ENCODE results near the gene MLF2.

MLF2 gene

DNA sequence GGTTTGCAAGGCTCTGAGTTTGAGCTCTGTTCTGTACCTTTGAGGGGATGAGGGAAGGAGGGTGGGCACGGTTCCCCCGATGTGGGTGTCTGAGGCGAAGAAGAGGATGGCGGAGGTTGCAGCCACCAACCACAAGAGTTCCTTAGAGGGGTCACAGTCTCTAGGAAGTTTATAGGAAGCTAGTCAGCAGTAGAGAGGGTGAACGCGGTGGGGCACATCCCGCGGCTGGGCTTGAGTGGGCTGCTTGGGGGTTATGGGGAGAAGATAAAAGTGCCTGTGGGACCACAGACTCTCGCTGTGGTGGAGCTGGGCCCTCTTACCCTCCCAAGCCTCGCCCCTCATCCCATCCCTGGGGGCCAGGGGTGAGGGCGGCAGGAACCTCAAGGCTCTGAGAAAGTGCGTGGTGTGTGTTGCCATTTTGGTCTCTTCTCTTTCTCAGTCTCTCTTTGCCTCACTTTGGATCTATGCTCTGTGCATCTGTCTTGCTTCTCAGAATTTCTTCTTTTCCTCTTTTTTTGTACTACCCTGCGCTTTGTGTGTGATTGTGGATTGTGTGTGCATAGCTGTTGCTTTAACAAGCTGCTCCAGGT, 39.1 kb upstream of the MLF2 start:
- no peak for TF ChIP-seq ZBTB7A (IDR thresholded peaks at IDR 0.05; ENCODE audit: low read depth)
- no peak for TF ChIP-seq TCF12 (IDR thresholded peaks at IDR 0.05; ENCODE audit: low read depth)
- TF ChIP-seq REST (IDR thresholded peaks at IDR 0.05; ENCODE audit: low read depth) = no peak
- no peak for TF ChIP-seq TEAD4 (IDR thresholded peaks at IDR 0.05)
- TF ChIP-seq, protein P1, sequence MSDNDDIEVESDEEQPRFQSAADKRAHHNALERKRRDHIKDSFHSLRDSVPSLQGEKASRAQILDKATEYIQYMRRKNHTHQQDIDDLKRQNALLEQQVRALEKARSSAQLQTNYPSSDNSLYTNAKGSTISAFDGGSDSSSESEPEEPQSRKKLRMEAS (IDR thresholded peaks at IDR 0.05) = no peak
- no peak for TF ChIP-seq EP300 (IDR thresholded peaks at IDR 0.05; ENCODE audit: borderline replicate concordance)
- TF ChIP-seq RAD21 (IDR thresholded peaks at IDR 0.05; ENCODE audit: low read depth) = no peak
- no peak for TF ChIP-seq FOXM1 (IDR thresholded peaks at IDR 0.05; ENCODE audit: borderline replicate concordance, low read depth)
- TF ChIP-seq CREB1 (IDR thresholded peaks at IDR 0.05; ENCODE audit: low read depth) = no peak

GRCh38 chr12:6790496-6791150, 37.7 kb upstream of the MLF2 start:
- no peak for TF ChIP-seq USF1 (IDR thresholded peaks at IDR 0.05)
- no peak for TF ChIP-seq NFIC (IDR thresholded peaks at IDR 0.05)
- TF ChIP-seq YY1 (IDR thresholded peaks at IDR 0.05; ENCODE audit: low read depth) = no peak
- no peak for TF ChIP-seq TAF1 (IDR thresholded peaks at IDR 0.05; ENCODE audit: low read depth)
- TF ChIP-seq RAD21 (IDR thresholded peaks at IDR 0.05; ENCODE audit: low read depth) = no peak
- TF ChIP-seq TCF12 (IDR thresholded peaks at IDR 0.05; ENCODE audit: low read depth) = no peak
- no peak for TF ChIP-seq EP300 (IDR thresholded peaks at IDR 0.05; ENCODE audit: borderline replicate concordance)
- no peak for TF ChIP-seq REST (IDR thresholded peaks at IDR 0.05; ENCODE audit: low read depth)
- TF ChIP-seq, protein P1 (IDR thresholded peaks at IDR 0.05) = no peak
- TF ChIP-seq ZBTB7A (IDR thresholded peaks at IDR 0.05; ENCODE audit: low read depth) = no peak
- TF ChIP-seq CREB1 (IDR thresholded peaks at IDR 0.05; ENCODE audit: low read depth) = no peak
- TF ChIP-seq CEBPB (IDR thresholded peaks at IDR 0.05) = no peak
- no peak for TF ChIP-seq EGR1 (IDR thresholded peaks at IDR 0.05)
- no peak for TF ChIP-seq FOXM1 (IDR thresholded peaks at IDR 0.05; ENCODE audit: borderline replicate concordance, low read depth)
- no peak for TF ChIP-seq TEAD4 (IDR thresholded peaks at IDR 0.05)

GRCh38 chr12:6788972-6789924, 36.3 kb upstream of the MLF2 start, which contains the start of gene CD4:
Gene CD4, plus strand, starts transcription at chr12:6789528. Its CDS starts 10,611 bp downstream, at chr12:6800139.
- TF ChIP-seq USF1 (IDR thresholded peaks at IDR 0.05) (no peak), TEAD4 (IDR thresholded peaks at IDR 0.05) (no peak), TAF1 (IDR thresholded peaks at IDR 0.05; ENCODE audit: low read depth) (no peak)
- TF ChIP-seq, protein P1 (IDR thresholded peaks at IDR 0.05) = no peak

GRCh38 chr12:6787309-6787708, 34.4 kb upstream of the MLF2 start:
- TF ChIP-seq TCF12 (IDR thresholded peaks at IDR 0.05; ENCODE audit: low read depth) = no peak
- TF ChIP-seq NFIC (IDR thresholded peaks at IDR 0.05) = no peak
- no peak for TF ChIP-seq CREB1 (IDR thresholded peaks at IDR 0.05; ENCODE audit: low read depth)
- TF ChIP-seq ZBTB7A (IDR thresholded peaks at IDR 0.05; ENCODE audit: low read depth) = no peak
- no peak for TF ChIP-seq EGR1 (IDR thresholded peaks at IDR 0.05)
- TF ChIP-seq EP300 (IDR thresholded peaks at IDR 0.05; ENCODE audit: borderline replicate concordance) = no peak
- no peak for TF ChIP-seq USF1 (IDR thresholded peaks at IDR 0.05)
- TF ChIP-seq, protein P1 (IDR thresholded peaks at IDR 0.05) = no peak
- no peak for TF ChIP-seq TAF1 (IDR thresholded peaks at IDR 0.05; ENCODE audit: low read depth)
